ENCODE measurements around the gene SHANK1.
A peak's percentile ranks its signal among the peaks of the same experiment; 100 is the strongest.

Gene SHANK1

DNA sequence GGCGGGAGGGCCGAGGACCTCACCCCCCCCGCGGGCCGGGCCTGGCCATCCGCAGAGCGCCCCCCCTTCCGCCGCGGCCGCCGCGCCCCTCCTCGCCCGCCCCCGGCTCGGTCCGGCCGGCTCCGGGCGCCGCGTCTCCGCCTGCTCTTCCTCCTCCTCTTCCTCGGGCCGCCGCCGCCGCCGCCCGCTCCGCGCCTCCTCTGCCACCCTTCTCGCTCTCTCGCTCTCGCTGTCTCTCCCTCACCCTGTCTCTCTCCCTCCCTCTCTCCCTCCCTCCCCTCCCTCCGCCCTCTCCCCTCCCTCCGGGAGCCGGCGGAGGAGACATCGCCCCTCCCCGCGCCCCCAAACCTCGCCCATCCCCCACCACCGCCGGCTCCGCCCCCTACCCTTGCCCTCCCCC, at the start of gene SHANK1:
Gene SHANK1, minus strand, starts transcription at position 237 of the 400 bp plus-strand sequence. CDS start 2,883 bp downstream, outside the sequence.
- TF ChIP-seq EGR1 (IDR thresholded peaks at IDR 0.05) (no peak), EP300 (IDR thresholded peaks at IDR 0.05; ENCODE audit: borderline replicate concordance) (no peak), TEAD4 (IDR thresholded peaks at IDR 0.05) (no peak), ZBTB7A (IDR thresholded peaks at IDR 0.05; ENCODE audit: low read depth) (no peak), CREB1 (IDR thresholded peaks at IDR 0.05; ENCODE audit: low read depth) (no peak), MAX (IDR thresholded peaks at IDR 0.05) (no peak), TCF12 (IDR thresholded peaks at IDR 0.05; ENCODE audit: low read depth) (no peak)

DNA sequence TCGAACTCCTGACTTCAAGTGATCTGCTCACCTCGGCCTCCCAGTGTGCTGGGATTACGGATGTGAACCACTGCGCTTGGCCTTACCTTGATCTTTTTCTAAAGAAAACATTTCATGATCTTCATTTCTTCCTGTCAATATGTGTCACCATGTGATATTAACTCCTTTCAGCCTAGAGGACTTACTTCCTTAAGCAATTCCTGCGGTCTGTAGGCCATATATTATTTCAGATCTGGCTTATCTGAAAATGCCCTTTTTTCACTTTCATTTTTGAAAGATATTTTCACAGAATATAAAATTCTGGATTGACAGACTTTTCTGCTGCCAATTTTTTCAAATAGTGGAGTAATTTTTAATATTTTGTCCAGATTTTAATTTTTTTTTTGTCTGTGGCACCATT, 48.7 kb upstream of the SHANK1 start:
- TF ChIP-seq ZBTB7A (IDR thresholded peaks at IDR 0.05; ENCODE audit: low read depth) (no peak), CREB1 (IDR thresholded peaks at IDR 0.05; ENCODE audit: low read depth) (no peak), FOXM1 (IDR thresholded peaks at IDR 0.05; ENCODE audit: borderline replicate concordance, low read depth) (no peak)
- TF ChIP-seq, protein P1, sequence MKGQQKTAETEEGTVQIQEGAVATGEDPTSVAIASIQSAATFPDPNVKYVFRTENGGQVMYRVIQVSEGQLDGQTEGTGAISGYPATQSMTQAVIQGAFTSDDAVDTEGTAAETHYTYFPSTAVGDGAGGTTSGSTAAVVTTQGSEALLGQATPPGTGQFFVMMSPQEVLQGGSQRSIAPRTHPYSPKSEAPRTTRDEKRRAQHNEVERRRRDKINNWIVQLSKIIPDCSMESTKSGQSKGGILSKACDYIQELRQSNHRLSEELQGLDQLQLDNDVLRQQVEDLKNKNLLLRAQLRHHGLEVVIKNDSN (IDR thresholded peaks at IDR 0.05) = no peak

DNA sequence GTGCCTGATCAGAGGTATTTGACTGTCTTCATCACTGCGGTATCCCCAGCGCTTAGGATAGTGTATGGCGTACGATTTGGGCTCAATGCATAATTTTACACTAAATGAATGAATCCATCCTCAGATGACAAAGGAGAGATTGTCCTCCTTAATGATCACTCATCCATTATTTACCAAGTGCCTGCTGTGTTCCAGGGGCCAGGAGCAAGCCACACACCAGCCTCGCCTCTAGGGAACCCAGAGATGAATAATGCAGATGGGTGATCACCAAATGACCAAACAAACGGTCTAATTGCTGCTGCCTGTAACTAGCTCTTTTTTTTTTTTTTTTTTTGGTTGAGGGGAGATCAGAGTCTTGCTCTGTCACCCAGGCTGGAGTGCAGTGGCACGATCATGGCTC, 44.8 kb upstream of the SHANK1 start:
- no peak for TF ChIP-seq CREB1 (IDR thresholded peaks at IDR 0.05; ENCODE audit: low read depth)
- TF ChIP-seq FOXM1 (IDR thresholded peaks at IDR 0.05; ENCODE audit: borderline replicate concordance, low read depth) = no peak
- TF ChIP-seq EP300 (IDR thresholded peaks at IDR 0.05; ENCODE audit: borderline replicate concordance) = no peak
- TF ChIP-seq TEAD4 (IDR thresholded peaks at IDR 0.05) = no peak
- TF ChIP-seq NFIC (IDR thresholded peaks at IDR 0.05) = no peak
- no peak for TF ChIP-seq TAF1 (IDR thresholded peaks at IDR 0.05; ENCODE audit: low read depth)
- no peak for TF ChIP-seq RAD21 (IDR thresholded peaks at IDR 0.05; ENCODE audit: low read depth)
- TF ChIP-seq CEBPB (IDR thresholded peaks at IDR 0.05) = no peak
- no peak for TF ChIP-seq YY1 (IDR thresholded peaks at IDR 0.05; ENCODE audit: low read depth)
- TF ChIP-seq, protein P1 (IDR thresholded peaks at IDR 0.05) = no peak
- TF ChIP-seq MAX (IDR thresholded peaks at IDR 0.05) = no peak
- no peak for TF ChIP-seq EGR1 (IDR thresholded peaks at IDR 0.05)
- no peak for TF ChIP-seq TCF12 (IDR thresholded peaks at IDR 0.05; ENCODE audit: low read depth)
- TF ChIP-seq, protein P2, sequence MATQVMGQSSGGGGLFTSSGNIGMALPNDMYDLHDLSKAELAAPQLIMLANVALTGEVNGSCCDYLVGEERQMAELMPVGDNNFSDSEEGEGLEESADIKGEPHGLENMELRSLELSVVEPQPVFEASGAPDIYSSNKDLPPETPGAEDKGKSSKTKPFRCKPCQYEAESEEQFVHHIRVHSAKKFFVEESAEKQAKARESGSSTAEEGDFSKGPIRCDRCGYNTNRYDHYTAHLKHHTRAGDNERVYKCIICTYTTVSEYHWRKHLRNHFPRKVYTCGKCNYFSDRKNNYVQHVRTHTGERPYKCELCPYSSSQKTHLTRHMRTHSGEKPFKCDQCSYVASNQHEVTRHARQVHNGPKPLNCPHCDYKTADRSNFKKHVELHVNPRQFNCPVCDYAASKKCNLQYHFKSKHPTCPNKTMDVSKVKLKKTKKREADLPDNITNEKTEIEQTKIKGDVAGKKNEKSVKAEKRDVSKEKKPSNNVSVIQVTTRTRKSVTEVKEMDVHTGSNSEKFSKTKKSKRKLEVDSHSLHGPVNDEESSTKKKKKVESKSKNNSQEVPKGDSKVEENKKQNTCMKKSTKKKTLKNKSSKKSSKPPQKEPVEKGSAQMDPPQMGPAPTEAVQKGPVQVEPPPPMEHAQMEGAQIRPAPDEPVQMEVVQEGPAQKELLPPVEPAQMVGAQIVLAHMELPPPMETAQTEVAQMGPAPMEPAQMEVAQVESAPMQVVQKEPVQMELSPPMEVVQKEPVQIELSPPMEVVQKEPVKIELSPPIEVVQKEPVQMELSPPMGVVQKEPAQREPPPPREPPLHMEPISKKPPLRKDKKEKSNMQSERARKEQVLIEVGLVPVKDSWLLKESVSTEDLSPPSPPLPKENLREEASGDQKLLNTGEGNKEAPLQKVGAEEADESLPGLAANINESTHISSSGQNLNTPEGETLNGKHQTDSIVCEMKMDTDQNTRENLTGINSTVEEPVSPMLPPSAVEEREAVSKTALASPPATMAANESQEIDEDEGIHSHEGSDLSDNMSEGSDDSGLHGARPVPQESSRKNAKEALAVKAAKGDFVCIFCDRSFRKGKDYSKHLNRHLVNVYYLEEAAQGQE (IDR thresholded peaks at IDR 0.05; ENCODE audit: low read depth) = no peak
- no peak for TF ChIP-seq ZBTB7A (IDR thresholded peaks at IDR 0.05; ENCODE audit: low read depth)

DNA sequence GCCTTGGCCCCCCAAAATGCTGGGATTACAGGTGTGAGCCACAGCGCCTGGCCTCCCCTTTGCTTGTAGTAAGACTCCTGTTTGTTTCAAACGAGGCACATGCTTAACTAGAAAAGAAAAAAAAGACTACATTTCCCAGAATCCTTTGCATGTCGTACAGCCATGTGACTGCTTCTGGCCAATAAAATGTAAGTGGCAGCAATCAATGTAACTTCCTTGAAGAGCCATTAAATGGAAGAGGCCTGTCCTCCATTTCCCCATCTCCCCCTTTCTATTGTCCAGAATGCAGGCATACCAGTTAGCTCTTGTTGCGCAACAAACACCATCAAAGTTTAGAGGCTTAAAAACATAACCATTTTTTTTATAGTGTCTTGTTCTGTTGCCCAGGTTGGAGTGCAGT, 40.3 kb upstream of the SHANK1 start:
- TF ChIP-seq, protein P1 (IDR thresholded peaks at IDR 0.05) = peak; percentile 93
- TF ChIP-seq CEBPB (IDR thresholded peaks at IDR 0.05) (peak; percentile 40), TEAD4 (IDR thresholded peaks at IDR 0.05) (no peak)

- TF ChIP-seq TEAD4 (IDR thresholded peaks at IDR 0.05) = no peak
- TF ChIP-seq FOXM1 (IDR thresholded peaks at IDR 0.05; ENCODE audit: borderline replicate concordance, low read depth) = no peak
- TF ChIP-seq, protein P1 (IDR thresholded peaks at IDR 0.05) = no peak
- TF ChIP-seq NFIC (IDR thresholded peaks at IDR 0.05) = no peak
- TF ChIP-seq YY1 (IDR thresholded peaks at IDR 0.05; ENCODE audit: low read depth) = no peak
- TF ChIP-seq ZBTB7A (IDR thresholded peaks at IDR 0.05; ENCODE audit: low read depth) = no peak
- no peak for TF ChIP-seq TCF12 (IDR thresholded peaks at IDR 0.05; ENCODE audit: low read depth)
- no peak for TF ChIP-seq RAD21 (IDR thresholded peaks at IDR 0.05; ENCODE audit: low read depth)
- TF ChIP-seq, protein P2 (IDR thresholded peaks at IDR 0.05; ENCODE audit: low read depth) = no peak
- no peak for TF ChIP-seq CREB1 (IDR thresholded peaks at IDR 0.05; ENCODE audit: low read depth)
- TF ChIP-seq CEBPB (IDR thresholded peaks at IDR 0.05) = no peak
- TF ChIP-seq EGR1 (IDR thresholded peaks at IDR 0.05) = no peak
- TF ChIP-seq EP300 (IDR thresholded peaks at IDR 0.05; ENCODE audit: borderline replicate concordance) = no peak
- no peak for TF ChIP-seq MAX (IDR thresholded peaks at IDR 0.05)
- no peak for TF ChIP-seq TAF1 (IDR thresholded peaks at IDR 0.05; ENCODE audit: low read depth)
These were observed 34.3 kb upstream of the SHANK1 start for GRCh38 chr19:50753879-50754278.

Measured in Ishikawa (cell line).